Measurements from ENCODE around the gene AP1AR.
A peak's percentile ranks its signal among the peaks of the same experiment; 100 is the strongest.

The AP1AR gene

GRCh38 chr4:112225157-112225556 is 6.4 kb upstream of the AP1AR start:
- DNase-seq (ENCODE audit: low spot score), result no peak
- TF ChIP-seq, protein P1, sequence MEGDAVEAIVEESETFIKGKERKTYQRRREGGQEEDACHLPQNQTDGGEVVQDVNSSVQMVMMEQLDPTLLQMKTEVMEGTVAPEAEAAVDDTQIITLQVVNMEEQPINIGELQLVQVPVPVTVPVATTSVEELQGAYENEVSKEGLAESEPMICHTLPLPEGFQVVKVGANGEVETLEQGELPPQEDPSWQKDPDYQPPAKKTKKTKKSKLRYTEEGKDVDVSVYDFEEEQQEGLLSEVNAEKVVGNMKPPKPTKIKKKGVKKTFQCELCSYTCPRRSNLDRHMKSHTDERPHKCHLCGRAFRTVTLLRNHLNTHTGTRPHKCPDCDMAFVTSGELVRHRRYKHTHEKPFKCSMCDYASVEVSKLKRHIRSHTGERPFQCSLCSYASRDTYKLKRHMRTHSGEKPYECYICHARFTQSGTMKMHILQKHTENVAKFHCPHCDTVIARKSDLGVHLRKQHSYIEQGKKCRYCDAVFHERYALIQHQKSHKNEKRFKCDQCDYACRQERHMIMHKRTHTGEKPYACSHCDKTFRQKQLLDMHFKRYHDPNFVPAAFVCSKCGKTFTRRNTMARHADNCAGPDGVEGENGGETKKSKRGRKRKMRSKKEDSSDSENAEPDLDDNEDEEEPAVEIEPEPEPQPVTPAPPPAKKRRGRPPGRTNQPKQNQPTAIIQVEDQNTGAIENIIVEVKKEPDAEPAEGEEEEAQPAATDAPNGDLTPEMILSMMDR (IDR thresholded peaks at IDR 0.05), result no peak
- Histone ChIP-seq H3K27ac (no peak overlapping the region), H3K4me3 (no peak overlapping the region)

DNA sequence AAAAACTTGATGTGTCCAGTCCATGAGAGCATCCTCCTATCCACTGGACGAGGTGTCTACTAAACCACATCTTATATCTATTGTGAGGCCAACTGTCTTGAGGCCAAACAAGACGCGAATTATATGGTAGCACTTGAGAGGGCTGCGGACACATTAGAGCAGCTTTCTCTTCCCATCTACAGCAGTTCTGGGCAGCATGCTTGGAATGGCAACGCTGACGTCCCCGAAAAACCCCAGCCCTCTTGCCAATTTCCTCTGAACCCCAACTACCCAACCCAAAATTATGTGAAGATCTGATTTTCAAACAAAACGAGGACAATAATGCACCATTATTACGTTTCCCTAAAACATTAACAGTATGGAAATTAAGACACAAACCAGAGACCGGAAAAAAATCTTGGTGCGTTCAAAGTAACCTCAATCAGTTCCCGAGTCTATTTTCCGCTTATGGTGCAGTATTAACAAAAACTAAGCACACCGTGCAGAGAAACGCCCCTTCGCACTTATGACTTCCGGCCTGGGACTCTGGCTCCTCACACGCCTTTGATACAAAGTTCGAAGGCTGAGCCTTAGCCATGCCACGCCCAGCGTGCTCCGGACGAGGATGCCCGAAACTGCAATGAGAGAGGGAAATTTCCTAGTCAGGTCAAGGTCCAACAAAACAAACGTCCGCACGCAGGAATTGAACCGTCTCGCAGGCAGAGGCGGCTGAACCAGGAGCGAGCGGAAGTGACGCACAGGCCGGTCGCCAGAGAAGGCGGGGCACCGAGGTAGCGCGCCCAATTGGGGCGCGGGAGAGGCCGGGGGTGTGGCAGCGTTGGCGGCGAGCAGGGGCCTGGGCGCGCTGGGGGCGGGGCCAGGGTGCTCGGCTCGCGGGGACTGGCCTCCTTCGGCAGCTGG is 458 bp upstream of the AP1AR start:
- peak overlapping the region; percentile 88 to 96 for H3K27ac ChIP-seq
- TF ChIP-seq, protein P1 (IDR thresholded peaks at IDR 0.05), result no peak
- peak; percentile 99 for DNase-seq (ENCODE audit: low spot score)

GRCh38 chr4:112234952-112235609 is 3.5 kb downstream of the AP1AR start:
- no peak for DNase-seq (ENCODE audit: low spot score)
- TF ChIP-seq, protein P1 (IDR thresholded peaks at IDR 0.05), result peak; percentile 32
- no peak overlapping the region for H3K27ac ChIP-seq
- H3K4me3 ChIP-seq, result no peak overlapping the region

More for the DNA sequence above, 458 bp upstream of the AP1AR start:
- H3K4me3 ChIP-seq, result peak overlapping the region; percentile 88

DNA sequence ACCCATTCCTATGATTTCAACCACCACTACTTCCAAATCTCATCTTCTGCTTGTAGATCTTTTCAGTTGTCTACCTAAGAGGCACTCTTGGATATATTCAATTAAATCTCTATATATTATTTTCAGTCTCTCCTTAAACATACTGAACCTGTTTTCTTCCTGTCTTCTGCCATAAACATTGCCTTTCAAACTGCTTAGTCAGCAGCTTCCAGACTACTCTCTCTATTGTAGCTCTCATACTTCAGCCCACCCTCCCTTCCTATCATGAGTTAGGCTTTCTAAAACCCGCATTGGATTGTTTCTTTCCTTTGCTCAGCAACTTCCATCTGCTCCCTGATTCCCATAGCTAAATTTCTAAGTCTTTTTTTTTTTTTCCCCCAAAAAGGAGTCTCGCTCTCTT is 4.5 kb downstream of the AP1AR start:
- Histone ChIP-seq H3K4me3 (no peak overlapping the region), H3K27ac (no peak overlapping the region)
- TF ChIP-seq, protein P1 (IDR thresholded peaks at IDR 0.05), result no peak
- no peak for DNase-seq (ENCODE audit: low spot score)

- Histone ChIP-seq H3K27ac (no peak overlapping the region), H3K4me3 (no peak overlapping the region)
- no peak for DNase-seq (ENCODE audit: low spot score)
- TF ChIP-seq, protein P1 (IDR thresholded peaks at IDR 0.05), result no peak
These were observed 7.2 kb downstream of the AP1AR start for GRCh38 chr4:112238833-112239232.

DNA sequence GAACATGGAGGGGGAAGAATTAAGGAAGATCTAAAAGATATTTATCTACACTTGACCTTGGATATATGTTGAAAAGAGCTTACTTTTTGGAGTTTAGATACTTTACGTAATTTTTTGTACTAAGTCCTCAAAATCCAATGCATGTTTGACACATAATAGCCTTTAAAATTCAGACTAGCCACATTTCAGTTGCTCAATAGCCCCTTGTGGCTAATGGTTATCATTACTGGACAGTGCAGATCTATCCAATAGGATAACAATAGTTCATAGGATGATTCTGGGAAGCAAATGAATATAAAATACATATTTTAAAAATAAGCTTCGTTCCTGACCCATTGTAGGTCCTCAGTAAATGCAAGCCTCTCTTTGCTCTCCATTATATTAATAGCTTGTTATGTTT is 13.8 kb downstream of the AP1AR start:
- no peak for DNase-seq (ENCODE audit: low spot score)
- Histone ChIP-seq H3K27ac (no peak overlapping the region), H3K4me3 (no peak overlapping the region)
- TF ChIP-seq, protein P1 (IDR thresholded peaks at IDR 0.05), result no peak
